ENCODE results near the gene TRIP12. TPM values are rescaled to one million over a fixed set of nuclear protein-coding genes. Genes with fewer than 3 reads are reported as not detected.
"Not testable (repeated sequence)": the region's sequence is repeated elsewhere in the genome, so short reads cannot be mapped to it uniquely, and the experiment has no call there.

Gene TRIP12
- polyA plus RNA-seq, 10 donors = 137 to 246 (median 174) TPM

- not testable (repeated sequence) for DNase-seq
Measured at GRCh38 chr2:229723192-229723591, 198.6 kb downstream of the TRIP12 start.

- DNase-seq = no peak
Measured at GRCh38 chr2:229719926-229720647, 201.7 kb downstream of the TRIP12 start.

DNA sequence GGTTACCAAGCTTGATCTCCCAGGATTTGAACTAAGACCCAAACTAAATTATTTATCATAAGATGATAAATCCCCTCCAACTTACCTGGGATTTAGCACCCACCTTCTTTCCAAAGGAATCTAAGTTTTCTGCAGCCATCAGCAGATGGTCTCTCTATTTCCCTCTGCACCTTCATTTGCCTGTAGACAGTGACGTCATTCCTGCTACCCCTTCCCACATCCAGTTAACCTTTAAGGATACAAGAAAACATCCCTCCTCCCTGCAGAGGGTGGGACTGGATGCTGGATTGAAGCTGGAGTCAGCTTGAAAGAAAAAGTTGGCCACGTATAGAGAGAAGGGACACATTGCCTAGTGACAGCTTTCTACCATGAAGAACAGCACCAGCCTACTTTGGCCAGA is 203.8 kb downstream of the TRIP12 start:
- DNase-seq = no peak

DNA sequence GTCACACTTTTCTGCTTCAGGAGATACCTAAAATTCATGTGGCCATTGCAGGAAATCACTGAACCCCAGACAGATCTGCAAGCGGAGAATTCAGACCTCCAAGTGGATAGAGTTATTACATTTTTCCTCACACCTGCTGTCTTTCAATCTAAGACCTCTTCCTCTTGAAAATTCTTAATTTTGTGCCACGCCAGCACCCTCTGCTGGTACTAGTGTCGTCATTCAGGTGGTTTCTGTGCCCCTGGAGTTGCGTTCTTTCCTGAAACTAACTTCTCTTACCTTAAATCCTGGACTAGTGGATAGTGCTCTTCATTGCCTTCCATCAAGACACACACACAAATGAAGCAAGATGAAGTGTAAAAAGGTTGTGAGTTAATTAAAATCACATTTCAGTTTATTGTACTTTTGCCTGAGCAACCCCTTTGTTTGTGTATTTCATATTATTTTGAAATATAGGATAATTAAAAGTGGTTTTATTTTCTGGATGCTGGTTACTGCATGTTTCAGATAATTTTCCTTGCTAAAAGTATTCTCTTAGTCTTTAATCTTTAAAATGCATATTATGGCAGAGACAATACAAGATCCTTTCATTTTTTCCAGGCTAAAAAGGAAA is 205.8 kb downstream of the TRIP12 start:
- peak in 1 of 3 donors; percentile 24 for DNase-seq

- DNase-seq = peak; percentile 24 to 84 (median 73)
Measured at GRCh38 chr2:229714736-229715541, 206.9 kb downstream of the TRIP12 start.

- peak in 1 of 3 donors; percentile 12 for DNase-seq
Measured at GRCh38 chr2:229714080-229714735, 207.6 kb downstream of the TRIP12 start, which contains the start of gene DNER. TSS of gene DNER (minus strand) at chr2:229714555. CDS start at chr2:229714423, 132 bp downstream.

Other genes starting within 250 kb of the TRIP12 start
- gene DNER, start 207.5 kb downstream of the TRIP12 start, polyA plus RNA-seq (ENCODE audit: insufficient read length in 10 of 10) = 1 to 10 TPM; 1.4 to 5.1 (median 3.0) TPM
- 1 to 10 TPM; 2.2 to 3.7 (median 2.5) TPM for gene FBXO36, start 494 bp upstream of the TRIP12 start, polyA plus RNA-seq (ENCODE audit: insufficient read length in 10 of 10)
- 1 to 10 TPM; 2.1 to 5.5 (median 3.4) TPM for gene SLC16A14, start 146.9 kb upstream of the TRIP12 start, polyA plus RNA-seq (ENCODE audit: insufficient read length in 10 of 10)